ENCODE data around the gene BNC2.

The BNC2 gene

GRCh38 chr9:16417749-16418148 is 452.7 kb downstream of the BNC2 start:
- TF ChIP-seq CTCF (IDR thresholded peaks at IDR 0.05) = no peak
- H3K4me1 Mint-ChIP-seq = peaks cover 94% of the 10 kb centered on the region
- H3K9me3 Mint-ChIP-seq = no peaks in the 10 kb centered on the region
- peak overlapping the region; percentile 98 for H3K27ac Mint-ChIP-seq
- no peaks in the 10 kb centered on the region for H3K36me3 Mint-ChIP-seq (ENCODE audit: low read depth)
- no peaks in the 10 kb centered on the region for H3K27me3 Mint-ChIP-seq (ENCODE audit: low read depth, poor library complexity)
- no peak for DNase-seq
- no peak overlapping the region for H3K4me3 Mint-ChIP-seq

GRCh38 chr9:16417161-16417560 is 453.3 kb downstream of the BNC2 start:
- H3K36me3 Mint-ChIP-seq (ENCODE audit: low read depth) = no peaks in the 10 kb centered on the region
- H3K27me3 Mint-ChIP-seq (ENCODE audit: low read depth, poor library complexity) = no peaks in the 10 kb centered on the region
- H3K27ac Mint-ChIP-seq = peak overlapping the region; percentile 98
- no peak overlapping the region for H3K4me3 Mint-ChIP-seq
- no peak for DNase-seq
- no peaks in the 10 kb centered on the region for H3K9me3 Mint-ChIP-seq
- TF ChIP-seq CTCF (IDR thresholded peaks at IDR 0.05) = no peak
- H3K4me1 Mint-ChIP-seq = peaks cover 93% of the 10 kb centered on the region

- no peak for DNase-seq
- H3K4me3 Mint-ChIP-seq = no peak overlapping the region
- H3K27ac Mint-ChIP-seq = no peak overlapping the region
- no peaks in the 10 kb centered on the region for H3K36me3 Mint-ChIP-seq (ENCODE audit: low read depth)
- peaks cover 3% of the 10 kb centered on the region for H3K27me3 Mint-ChIP-seq (ENCODE audit: low read depth, poor library complexity)
- peaks cover 76% of the 10 kb centered on the region for H3K4me1 Mint-ChIP-seq
- no peak for TF ChIP-seq CTCF (IDR thresholded peaks at IDR 0.05)
- no peaks in the 10 kb centered on the region for H3K9me3 Mint-ChIP-seq
These were observed 456.0 kb downstream of the BNC2 start for GRCh38 chr9:16414451-16414850.

GRCh38 chr9:16413509-16414016 is 456.9 kb downstream of the BNC2 start:
- no peak overlapping the region for H3K4me3 Mint-ChIP-seq
- H3K27ac Mint-ChIP-seq = no peak overlapping the region
- TF ChIP-seq CTCF (IDR thresholded peaks at IDR 0.05) = no peak
- H3K4me1 Mint-ChIP-seq = peaks cover 67% of the 10 kb centered on the region
- no peaks in the 10 kb centered on the region for H3K36me3 Mint-ChIP-seq (ENCODE audit: low read depth)
- peaks cover 3% of the 10 kb centered on the region for H3K27me3 Mint-ChIP-seq (ENCODE audit: low read depth, poor library complexity)
- DNase-seq = no peak
- no peaks in the 10 kb centered on the region for H3K9me3 Mint-ChIP-seq

GRCh38 chr9:16412740-16413139 is 457.7 kb downstream of the BNC2 start:
- Mint-ChIP-seq H3K4me3 (no peak overlapping the region), H3K9me3 (no peaks in the 10 kb centered on the region), H3K27ac (no peak overlapping the region), H3K27me3 (ENCODE audit: low read depth, poor library complexity) (peaks cover 3% of the 10 kb centered on the region), H3K36me3 (ENCODE audit: low read depth) (no peaks in the 10 kb centered on the region), H3K4me1 (peaks cover 59% of the 10 kb centered on the region)
- DNase-seq = no peak
- no peak for TF ChIP-seq CTCF (IDR thresholded peaks at IDR 0.05)

- H3K27me3 Mint-ChIP-seq (ENCODE audit: low read depth, poor library complexity) = peaks cover 3% of the 10 kb centered on the region
- no peak overlapping the region for H3K27ac Mint-ChIP-seq
- no peaks in the 10 kb centered on the region for H3K36me3 Mint-ChIP-seq (ENCODE audit: low read depth)
- peaks cover 53% of the 10 kb centered on the region for H3K4me1 Mint-ChIP-seq
- DNase-seq = no peak
- no peaks in the 10 kb centered on the region for H3K9me3 Mint-ChIP-seq
- no peak overlapping the region for H3K4me3 Mint-ChIP-seq
- TF ChIP-seq CTCF (IDR thresholded peaks at IDR 0.05) = no peak
These were observed 459.2 kb downstream of the BNC2 start for GRCh38 chr9:16411311-16411710.
